ENCODE data around the gene SHD. TPM values are rescaled to one million over a fixed set of nuclear protein-coding genes. Genes with fewer than 3 reads are reported as not detected.
"Not testable (repeated sequence)": the region's sequence is repeated elsewhere in the genome, so short reads cannot be mapped to it uniquely, and the experiment has no call there.

Gene SHD
- total RNA-seq, 4 donors from 2014 or later: 7.6 to 51.4 (median 27.5) TPM

GRCh38 chr19:4284176-4284958 is 5.3 kb downstream of the SHD start:
- in situ Hi-C loops (cut with MboI; ENCODE audit: low pct_ligation_motif_present in 1 of 4, low pct_unique_long_range_greater_than_20kb in 1 of 4, low sequenced_read_pairs in 3 of 4) (no loop called here), intact Hi-C loops (cut with DNase I; ENCODE audit: low total_unique reads) (no loop called here)
- Histone ChIP-seq H3K36me3 (no peaks in the 10 kb centered on the region), H3K27me3 (peaks cover 45% of the 10 kb centered on the region), H3K27ac (peak overlapping the region; percentile 69 to 87 (median 78)), H3K4me1 (peaks cover 0 to 23% (median 13%) of the 10 kb centered on the region in 4 donors), H3K4me3 (peak overlapping the region in 3 of 4 donors; percentile 32 to 63 (median 61)), H3K9me3 (no peaks in the 10 kb centered on the region)
- TF ChIP-seq POLR2AphosphoS5 (IDR thresholded peaks at IDR 0.05) (peak; percentile 21 to 63 (median 60)), CTCF (IDR thresholded peaks at IDR 0.05) (no peak), POLR2A (IDR thresholded peaks at IDR 0.05) (peak; percentile 62), EP300 (IDR thresholded peaks at IDR 0.05; ENCODE audit: low read depth) (no peak)
- peak; percentile 90 for DNase-seq
- WGBS, 2 donors (ENCODE audit: low coverage in 1 of 2): 20 to 27% methylated on average over 1 to 20 of the region's 20 CpGs

- peaks cover 39% of the 10 kb centered on the region for H3K27me3 ChIP-seq
- TF ChIP-seq POLR2AphosphoS5 (IDR thresholded peaks at IDR 0.05) (no peak), POLR2A (IDR thresholded peaks at IDR 0.05) (no peak), EP300 (IDR thresholded peaks at IDR 0.05; ENCODE audit: low read depth) (no peak), CTCF (IDR thresholded peaks at IDR 0.05) (no peak)
- intact Hi-C loops (cut with DNase I; ENCODE audit: low total_unique reads) (no loop called here), in situ Hi-C loops (cut with MboI; ENCODE audit: low pct_ligation_motif_present in 1 of 4, low pct_unique_long_range_greater_than_20kb in 1 of 4, low sequenced_read_pairs in 3 of 4) (no loop called here)
- peaks cover 0 to 17% (median 7%) of the 10 kb centered on the region in 4 donors for H3K4me1 ChIP-seq
- peak overlapping the region in 3 of 4 donors; percentile 32 to 63 (median 61) for H3K4me3 ChIP-seq
- peak overlapping the region; percentile 69 to 87 (median 78) for H3K27ac ChIP-seq
- 26 to 36% methylated on average over 4 to 6 of the region's 6 CpGs for WGBS, 2 donors (ENCODE audit: low coverage in 1 of 2)
- no peak for DNase-seq
- no peaks in the 10 kb centered on the region for H3K36me3 ChIP-seq
- no peaks in the 10 kb centered on the region for H3K9me3 ChIP-seq
These were observed 5.9 kb downstream of the SHD start for GRCh38 chr19:4284974-4285373.

- WGBS, 2 donors (ENCODE audit: low coverage in 1 of 2): 95% methylated on average over 4 of the region's 4 CpGs; no CpG with 5 or more reads in 1 of the 2 donors
- Histone ChIP-seq H3K27me3 (peaks cover 27% of the 10 kb centered on the region), H3K4me1 (peaks cover 0 to 13% (median 7%) of the 10 kb centered on the region in 4 donors)
- H3K36me3 ChIP-seq; in situ Hi-C loops (cut with MboI; ENCODE audit: low pct_ligation_motif_present in 1 of 4, low pct_unique_long_range_greater_than_20kb in 1 of 4, low sequenced_read_pairs in 3 of 4); DNase-seq; intact Hi-C loops (cut with DNase I; ENCODE audit: low total_unique reads); H3K4me3 ChIP-seq; H3K27ac ChIP-seq; H3K9me3 ChIP-seq: not testable (repeated sequence)
These were observed 7.1 kb downstream of the SHD start for GRCh38 chr19:4286141-4286540.

- H3K4me3 ChIP-seq: no peak overlapping the region
- H3K4me1 ChIP-seq: peaks cover 0 to 13% (median 7%) of the 10 kb centered on the region in 4 donors
- in situ Hi-C loops (cut with MboI; ENCODE audit: low pct_ligation_motif_present in 1 of 4, low pct_unique_long_range_greater_than_20kb in 1 of 4, low sequenced_read_pairs in 3 of 4) (no loop called here), intact Hi-C loops (cut with DNase I; ENCODE audit: low total_unique reads) (no loop called here)
- TF ChIP-seq POLR2AphosphoS5 (IDR thresholded peaks at IDR 0.05): no peak
- DNase-seq: no peak
- H3K36me3 ChIP-seq: no peaks in the 10 kb centered on the region
- 80 to 84% methylated on average over 8 to 16 of the region's 16 CpGs for WGBS, 2 donors (ENCODE audit: low coverage in 1 of 2)
- no peak overlapping the region for H3K27ac ChIP-seq
- H3K9me3 ChIP-seq: no peaks in the 10 kb centered on the region
- peaks cover 8% of the 10 kb centered on the region for H3K27me3 ChIP-seq
These were observed 9.2 kb downstream of the SHD start for GRCh38 chr19:4288091-4288777.

GRCh38 chr19:4291184-4291732 is 12.2 kb downstream of the SHD start:
- H3K9me3 ChIP-seq: no peaks in the 10 kb centered on the region
- no peak overlapping the region for H3K4me3 ChIP-seq
- intact Hi-C loops (cut with DNase I; ENCODE audit: low total_unique reads) (no loop called here), in situ Hi-C loops (cut with MboI; ENCODE audit: low pct_ligation_motif_present in 1 of 4, low pct_unique_long_range_greater_than_20kb in 1 of 4, low sequenced_read_pairs in 3 of 4) (no loop called here)
- H3K27me3 ChIP-seq: no peaks in the 10 kb centered on the region
- no peak for DNase-seq
- H3K27ac ChIP-seq: no peak overlapping the region
- H3K4me1 ChIP-seq: no peaks in the 10 kb centered on the region
- H3K36me3 ChIP-seq: no peaks in the 10 kb centered on the region
- 85% methylated on average over 7 of the region's 8 CpGs; no CpG with 5 or more reads in 1 of the 2 donors for WGBS, 2 donors (ENCODE audit: low coverage in 1 of 2)
- TF ChIP-seq POLR2A (IDR thresholded peaks at IDR 0.05) (no peak), EP300 (IDR thresholded peaks at IDR 0.05; ENCODE audit: low read depth) (no peak), POLR2AphosphoS5 (IDR thresholded peaks at IDR 0.05) (no peak), CTCF (IDR thresholded peaks at IDR 0.05) (no peak)

Data from transverse colon (tissue), 4 donors.